ENCODE results near the gene GANAB.

DNA sequence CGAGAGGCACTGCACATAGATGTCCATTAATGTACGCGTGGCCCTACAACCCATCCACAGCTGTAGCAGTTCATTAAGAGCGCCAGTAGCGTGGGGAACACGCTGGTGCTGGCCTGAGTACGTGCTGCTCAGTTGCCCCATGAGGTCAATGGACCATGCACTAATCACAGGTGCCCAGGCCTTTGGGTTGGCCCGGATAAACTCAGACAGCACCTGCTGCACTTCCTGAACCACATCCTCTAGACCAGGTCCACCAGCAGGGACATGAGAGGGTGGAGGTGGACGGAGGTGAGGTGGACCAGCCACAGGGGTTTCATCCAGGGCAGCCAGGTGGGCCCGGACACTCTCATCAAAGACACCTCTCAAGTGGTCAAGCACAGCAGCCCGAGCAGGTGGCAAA is 3.1 kb upstream of the GANAB start:
- TF ChIP-seq, protein P1, sequence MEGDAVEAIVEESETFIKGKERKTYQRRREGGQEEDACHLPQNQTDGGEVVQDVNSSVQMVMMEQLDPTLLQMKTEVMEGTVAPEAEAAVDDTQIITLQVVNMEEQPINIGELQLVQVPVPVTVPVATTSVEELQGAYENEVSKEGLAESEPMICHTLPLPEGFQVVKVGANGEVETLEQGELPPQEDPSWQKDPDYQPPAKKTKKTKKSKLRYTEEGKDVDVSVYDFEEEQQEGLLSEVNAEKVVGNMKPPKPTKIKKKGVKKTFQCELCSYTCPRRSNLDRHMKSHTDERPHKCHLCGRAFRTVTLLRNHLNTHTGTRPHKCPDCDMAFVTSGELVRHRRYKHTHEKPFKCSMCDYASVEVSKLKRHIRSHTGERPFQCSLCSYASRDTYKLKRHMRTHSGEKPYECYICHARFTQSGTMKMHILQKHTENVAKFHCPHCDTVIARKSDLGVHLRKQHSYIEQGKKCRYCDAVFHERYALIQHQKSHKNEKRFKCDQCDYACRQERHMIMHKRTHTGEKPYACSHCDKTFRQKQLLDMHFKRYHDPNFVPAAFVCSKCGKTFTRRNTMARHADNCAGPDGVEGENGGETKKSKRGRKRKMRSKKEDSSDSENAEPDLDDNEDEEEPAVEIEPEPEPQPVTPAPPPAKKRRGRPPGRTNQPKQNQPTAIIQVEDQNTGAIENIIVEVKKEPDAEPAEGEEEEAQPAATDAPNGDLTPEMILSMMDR (conservative IDR thresholded peaks at IDR 0.05; ENCODE audit: low read depth, low read length) = no peak
- TF ChIP-seq EZH2phosphoT487 (IDR thresholded peaks at IDR 0.05; ENCODE audit: borderline replicate concordance, low read length) = no peak
- TF ChIP-seq EZH2 (IDR thresholded peaks at IDR 0.05; ENCODE audit: low read length, unreplicated experiment) = no peak

All from PC-3 (cell line).